HG02610 (cell line): ENCODE results near the gene LPIN2.
"Not testable (repeated sequence)": the region's sequence is repeated elsewhere in the genome, so short reads cannot be mapped to it uniquely, and the experiment has no call there.

Experiments
- ATAC-seq: cut with Tn5 transposase; IDR thresholded peaks from one replicate; pipeline ENCODE4 v1.9.1; 2021; ENCODE audit warnings: mild to moderate bottlenecking, moderate library complexity; ENCODE audit not compliant: unreplicated experiment

LPIN2 gene

GRCh38 chr18:3013024-3013804 lies at the start of gene LPIN2:
Gene LPIN2 (minus strand): TSS chr18:3013144. CDS start chr18:2960840, 52,304 bp downstream.
- ATAC-seq: peak; percentile 93

- ATAC-seq: no peak
Observed at GRCh38 chr18:3061581-3062312, 48.8 kb upstream of the LPIN2 start.

- no peak for ATAC-seq
Observed at GRCh38 chr18:3060667-3061580, 48.0 kb upstream of the LPIN2 start.

- ATAC-seq: peak; percentile 53
Observed at GRCh38 chr18:3059272-3059671, 46.3 kb upstream of the LPIN2 start.

GRCh38 chr18:3058328-3059191 lies 45.6 kb upstream of the LPIN2 start:
- no peak for ATAC-seq

- no peak for ATAC-seq
Observed at GRCh38 chr18:3057526-3057925, 44.6 kb upstream of the LPIN2 start.

- no peak for ATAC-seq
Observed at GRCh38 chr18:3056311-3056710, 43.4 kb upstream of the LPIN2 start.

- ATAC-seq: no peak
Observed at GRCh38 chr18:3055816-3056215, 42.9 kb upstream of the LPIN2 start.

GRCh38 chr18:3055186-3055728 lies 42.3 kb upstream of the LPIN2 start:
- no peak for ATAC-seq

GRCh38 chr18:3054780-3055179 lies 41.8 kb upstream of the LPIN2 start:
- ATAC-seq: no peak

GRCh38 chr18:3054214-3054613 lies 41.3 kb upstream of the LPIN2 start:
- no peak for ATAC-seq

GRCh38 chr18:3053081-3053480 lies 40.1 kb upstream of the LPIN2 start:
- no peak for ATAC-seq

GRCh38 chr18:3052411-3052758 lies 39.4 kb upstream of the LPIN2 start:
- ATAC-seq: no peak

GRCh38 chr18:3051718-3052410 lies 38.9 kb upstream of the LPIN2 start:
- ATAC-seq: no peak

GRCh38 chr18:3049897-3050454 lies 37.0 kb upstream of the LPIN2 start:
- ATAC-seq: not testable (repeated sequence)

- no peak for ATAC-seq
Observed at GRCh38 chr18:3048820-3049349, 35.9 kb upstream of the LPIN2 start.

GRCh38 chr18:3048121-3048520 lies 35.2 kb upstream of the LPIN2 start:
- ATAC-seq: no peak

GRCh38 chr18:3046216-3046808 lies 33.4 kb upstream of the LPIN2 start:
- ATAC-seq: peak; percentile 77
